GM10266 (cell line): Measurements from ENCODE around the gene NPTX1.

ENCODE experiments used
- DNase-seq: peaks from one replicate; pipeline ENCODE4 v3.0.0; 2012; ENCODE audit errors: extremely low spot score
- CTCF ChIP-seq: IDR thresholded peaks from 2 replicates; pipeline ENCODE4 v1.5.1; 2012; ENCODE audit warnings: mild to moderate bottlenecking, low read depth; ENCODE audit not compliant: control insufficient read depth, insufficient read depth; ENCODE audit errors: missing control alignments

NPTX1 gene

GRCh38 chr17:80441598-80442322 lies 34.6 kb downstream of the NPTX1 start:
- TF ChIP-seq CTCF: no peak
- DNase-seq: no peak

DNA sequence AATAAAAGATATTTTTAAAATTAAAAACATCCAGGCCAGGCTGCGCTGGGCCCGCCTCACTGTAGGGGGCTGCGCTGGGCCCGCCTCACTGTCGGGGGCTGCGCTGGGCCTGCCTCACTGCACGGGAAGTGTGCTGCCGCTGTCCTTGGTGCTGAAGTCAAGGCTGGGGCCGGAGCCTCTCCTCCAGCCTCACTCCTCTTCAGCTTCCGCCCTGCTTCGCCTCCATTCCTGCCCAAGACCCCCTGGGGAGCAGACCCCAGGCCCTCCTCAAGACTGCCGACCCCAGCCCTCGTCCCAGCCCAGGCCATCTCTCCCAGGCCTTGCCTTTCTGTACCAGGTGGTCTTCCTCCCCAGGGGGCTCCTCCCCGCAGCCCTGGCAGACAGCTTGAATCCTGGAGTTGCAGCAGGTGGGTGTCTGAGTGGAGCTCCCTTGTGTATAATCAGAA lies 35.3 kb downstream of the NPTX1 start:
- no peak for TF ChIP-seq CTCF
- peak; percentile 80 for DNase-seq

- no peak for DNase-seq
Measured at GRCh38 chr17:80439499-80439898, 36.9 kb downstream of the NPTX1 start.

DNA sequence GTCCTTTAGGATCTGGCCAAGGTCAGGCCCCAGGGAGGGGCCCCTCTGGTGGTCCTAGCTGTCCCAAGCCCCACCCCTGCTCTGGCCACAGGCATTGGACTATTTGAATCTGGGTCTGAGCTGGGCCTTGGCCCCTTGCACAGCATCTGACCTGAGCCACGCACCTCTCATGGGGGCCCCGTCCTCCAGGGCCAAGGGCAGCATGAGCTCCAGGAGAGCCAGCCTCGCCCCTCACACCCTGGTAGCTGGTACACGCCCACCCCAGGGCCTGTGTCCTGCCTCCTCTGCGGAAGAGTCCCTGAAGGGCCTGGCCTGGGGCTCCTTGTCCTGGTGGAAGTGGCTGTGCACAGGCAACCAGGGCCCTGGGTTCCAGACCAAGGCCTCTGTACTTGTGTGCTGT lies 37.6 kb downstream of the NPTX1 start:
- no peak for DNase-seq
- TF ChIP-seq CTCF: no peak

More at GRCh38 chr17:80439499-80439898, 36.9 kb downstream of the NPTX1 start:
- TF ChIP-seq CTCF: no peak

DNA sequence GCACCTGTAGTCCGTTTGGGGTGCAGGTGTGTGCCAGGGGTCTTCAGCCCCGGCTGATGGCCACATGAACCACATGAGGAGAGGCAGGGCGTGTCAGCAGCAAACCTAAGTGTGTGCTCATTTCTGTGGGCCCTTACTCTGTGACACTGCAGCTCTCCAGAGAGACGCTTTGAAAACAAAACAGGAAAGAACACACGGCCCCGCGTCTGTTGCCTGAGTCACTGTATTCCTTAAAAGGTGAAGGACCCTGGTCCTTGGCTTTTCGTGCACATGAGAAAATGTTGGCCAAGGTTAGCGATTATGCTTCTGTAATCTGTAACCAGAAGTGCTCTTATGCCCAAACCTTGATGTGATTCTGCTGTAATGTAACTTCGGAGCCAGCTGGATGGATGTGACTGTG lies 38.9 kb downstream of the NPTX1 start:
- DNase-seq: no peak
- TF ChIP-seq CTCF: no peak

- no peak for DNase-seq
- no peak for TF ChIP-seq CTCF
Measured at GRCh38 chr17:80433916-80434666, 42.3 kb downstream of the NPTX1 start.
